Endothelial cell of umbilical vein (primary cell): ENCODE results near the gene CCDC187. TPM values are rescaled to one million over a fixed set of nuclear protein-coding genes. Genes with fewer than 3 reads are reported as not detected.

Experiments used
- BruUV-seq: library from RNA; stranded (reverse); fragments of 400-500 nt; replicated peaks from 2 replicates; lab custom pipeline; 2021; lab: Mats Ljungman, UMichigan
- CTCF ChIA-PET: fragments of 300-600, 350-600 bp; sonication (Branson Sonifier 250); formaldehyde crosslinking; loops from one replicate; lab custom pipeline; 2021; ENCODE audit warnings: antibody characterized with exemption, inconsistent platforms; lab: Charles Lee
- POLR2A ChIA-PET: fragments of 300-600, 350-600 bp; sonication (Branson Sonifier 250); formaldehyde crosslinking; loops from one replicate; lab custom pipeline; 2021; ENCODE audit warnings: antibody characterized with exemption, inconsistent platforms; lab: Charles Lee
- DNase-seq: peaks from one replicate; pipeline ENCODE4 v3.0.0-alpha.2; 2011; ENCODE audit warnings: low read depth, low spot score
- FAIRE-seq: peaks from 2 replicates; lab custom pipeline; 2011; peaks lifted over from hg19 to GRCh38; lab: Jason Lieb, UNC
- H2AFZ ChIP-seq: 2 replicates; pipeline ENCODE4 v1.6.0; 2012; ENCODE audit warnings: low read depth, low read length, control low read depth, inconsistent platforms
- H3K27ac ChIP-seq: 2 replicates; pipeline ENCODE4 v1.5.1; 2011; ENCODE audit warnings: low read depth, mild to moderate bottlenecking, control low read depth, low read length, moderate library complexity; ENCODE audit not compliant: insufficient read depth
- H3K27me3 ChIP-seq, 2 experiments: 2 replicates each; pipeline versions ENCODE4 v1.6.0 to v1.6.1; 2011; ENCODE audit warnings: low read length in 2 of 2, mixed read lengths in 1 of 2; ENCODE audit not compliant: control insufficient read depth in 2 of 2, insufficient read depth in 2 of 2
- H3K36me3 ChIP-seq, 2 experiments: 2 replicates in 1 of 2; 3 replicates in 1 of 2; pipeline ENCODE4 v1.5.1; 2011; ENCODE audit warnings: low read length in 2 of 2, mild to moderate bottlenecking in 1 of 2, moderate library complexity in 1 of 2; ENCODE audit not compliant: control insufficient read depth in 2 of 2, insufficient read depth in 2 of 2; ENCODE audit errors: extremely low read depth in 1 of 2
- H3K4me1 ChIP-seq: 3 replicates; pipeline ENCODE4 v1.5.1; 2011; ENCODE audit warnings: mild to moderate bottlenecking, low read length; ENCODE audit not compliant: control insufficient read depth, insufficient read depth; ENCODE audit errors: extremely low read depth
- H3K4me2 ChIP-seq: 2 replicates; pipeline ENCODE4 v1.6.1; 2011; ENCODE audit warnings: low read length, control low read depth, mixed read lengths; ENCODE audit not compliant: insufficient read depth
- H3K4me3 ChIP-seq, 3 experiments: fragments of 200-600 bp in 1 of 3; sonication (generic), shearing (Covaris generic) in 1 of 3; replicated peaks in 1 of 3; 2 replicates each; pipeline ENCODE4 v1.5.1; 2011 to 2016; ENCODE audit warnings: control low read depth in 3 of 3, low read length in 3 of 3, mild to moderate bottlenecking in 2 of 3, inconsistent platforms in 1 of 3, low read depth in 1 of 3, moderate library complexity in 1 of 3; ENCODE audit not compliant: insufficient read depth in 1 of 3
- H3K79me2 ChIP-seq: 2 replicates; pipeline ENCODE4 v1.6.0; 2012; ENCODE audit warnings: low read length, inconsistent platforms; ENCODE audit not compliant: control insufficient read depth, insufficient read depth
- H3K9ac ChIP-seq: replicated peaks from 2 replicates; pipeline ENCODE3; 2011; ENCODE audit warnings: low read length, control low read depth; ENCODE audit not compliant: insufficient read depth; ENCODE audit errors: extremely low read depth
- H3K9me1 ChIP-seq: replicated peaks from 3 replicates; pipeline ENCODE4 v1.6.0; 2011; ENCODE audit warnings: mild to moderate bottlenecking, low read length; ENCODE audit not compliant: control insufficient read depth, insufficient read depth; ENCODE audit errors: extremely low read depth
- H3K9me3 ChIP-seq: replicated peaks from 2 replicates; pipeline ENCODE4 v1.5.1; 2012; ENCODE audit warnings: low read length, inconsistent platforms; ENCODE audit not compliant: control insufficient read depth, insufficient read depth
- H4K20me1 ChIP-seq: replicated peaks from 2 replicates; pipeline ENCODE3; 2011; ENCODE audit warnings: mild to moderate bottlenecking, low read length; ENCODE audit not compliant: control insufficient read depth, insufficient read depth; ENCODE audit errors: extremely low read depth
- EZH2 ChIP-seq: IDR thresholded peaks from 2 replicates; pipeline ENCODE4 v1.6.1; 2012; ENCODE audit warnings: borderline replicate concordance, low read depth, mild to moderate bottlenecking, moderate library complexity, low read length, inconsistent platforms; ENCODE audit not compliant: severe bottlenecking
- FOS ChIP-seq: IDR thresholded peaks from 2 replicates; pipeline ENCODE4 v1.6.1; 2011; ENCODE audit warnings: mild to moderate bottlenecking, low read length, moderate library complexity, borderline replicate concordance; ENCODE audit not compliant: insufficient read depth
- GATA2 ChIP-seq: IDR thresholded peaks from 2 replicates; pipeline ENCODE4 v1.7.0; 2011; ENCODE audit warnings: low read depth, mild to moderate bottlenecking, moderate library complexity, mixed read lengths, low read length; ENCODE audit not compliant: insufficient read length, insufficient read depth
- JUN ChIP-seq: IDR thresholded peaks from 2 replicates; pipeline ENCODE4 v1.6.1; 2011; ENCODE audit warnings: borderline replicate concordance, low read depth; ENCODE audit not compliant: insufficient read length, insufficient read depth
- MYC ChIP-seq: IDR thresholded peaks from one replicate; pipeline ENCODE4 v1.6.1; 2011; ENCODE audit warnings: mild to moderate bottlenecking, low read depth, low read length
- POLR2A ChIP-seq: IDR thresholded peaks from 2 replicates; pipeline ENCODE4 v1.6.1; 2012; ENCODE audit warnings: low read depth, mild to moderate bottlenecking, control low read depth, low read length
- POLR2AphosphoS5 ChIP-seq: IDR thresholded peaks from 2 replicates; pipeline ENCODE4 v1.6.1; 2012; ENCODE audit warnings: low read depth, mild to moderate bottlenecking, control low read depth, low read length, moderate library complexity; ENCODE audit not compliant: insufficient read depth
- dilution Hi-C: fragments of 300-500 bp; cut with MboI; formaldehyde crosslinking; loops from one replicate; pipeline ENCODE4 v1.15.0; 2019; ENCODE audit warnings: low sequenced_read_pairs; ENCODE audit not compliant: extremely low pct_ligation_motif_present
- intact Hi-C: fragments of 100-400 bp; cut with micrococcal nuclease; formaldehyde crosslinking; loops from one replicate; pipeline ENCODE4 v1.10.0; 2022
- polyA plus RNA-seq, 4 experiments: library from polyadenylated mRNA; depleted of rRNA in 3 of 4; stranded (reverse) in 3 of 4; unstranded in 1 of 4; fragments of >200 nt; gene quantifications; 2 replicates each; pipeline versions ENCODE4 v1.2.1 to v1.2.3, GENCODE V29; 2011 to 2012; ENCODE audit warnings: missing spikeins in 1 of 4
- total RNA-seq: library from RNA; stranded (reverse); gene quantifications from 2 replicates; pipeline ENCODE4 v1.2.3, GENCODE V29; 2021
- TF ChIP-seq, protein P1 (sequence below): IDR thresholded peaks from 2 replicates; pipeline ENCODE4 v1.6.1; 2011; ENCODE audit not compliant: insufficient read depth, insufficient read length
- TF ChIP-seq, protein P2 (sequence below), 2 donors: IDR thresholded peaks; 1 replicate in 1 of 2; 2 replicates in 1 of 2; pipeline ENCODE4 v1.5.1; 2011; ENCODE audit warnings: low read length in 2 of 2, mild to moderate bottlenecking in 2 of 2, moderate library complexity in 2 of 2, control low read depth in 1 of 2, inconsistent platforms in 1 of 2, low read depth in 1 of 2; ENCODE audit not compliant: insufficient read depth in 1 of 2; ENCODE audit errors: extremely low read depth in 1 of 2

Gene CCDC187
- total and polyA plus RNA-seq, 2 donors (not counting 3 experiments of a cell fraction or from before 2014, with no cell fraction given), result not detected

DNA sequence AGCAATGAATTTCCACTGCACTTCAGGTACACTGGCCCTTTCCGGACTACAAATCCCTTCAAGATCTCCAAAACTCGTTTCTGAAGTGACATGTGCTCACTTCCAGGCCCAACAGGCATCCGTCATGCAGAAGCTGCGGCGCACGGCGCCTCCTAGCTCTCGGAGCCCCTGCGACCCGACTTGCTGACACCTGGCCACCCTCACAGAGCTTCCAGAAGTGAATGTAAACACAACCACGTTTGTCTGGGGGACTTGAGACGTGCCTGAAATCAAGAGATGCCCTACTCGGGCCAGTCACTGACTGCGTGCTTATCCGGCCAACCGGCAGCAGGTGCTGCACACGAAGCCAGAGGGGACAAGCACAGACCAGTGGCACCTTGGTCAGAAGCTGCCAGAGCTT, 94.1 kb downstream of the CCDC187 start:
- H3K4me2 ChIP-seq, result no peak overlapping the region
- no peak for DNase-seq
- no peaks in the 10 kb centered on the region for H3K4me1 ChIP-seq
- no peak for FAIRE-seq
- CTCF ChIA-PET, result no interaction called here
- H3K27me3 ChIP-seq, result peaks cover 0 to 1% of the 10 kb centered on the region in 2 experiments
- no peaks in the 10 kb centered on the region for H3K9me3 ChIP-seq
- no peaks in the 10 kb centered on the region for H3K9me1 ChIP-seq
- H3K4me3 ChIP-seq, result no peak overlapping the region
- no peak overlapping the region for H3K27ac ChIP-seq
- BruUV-seq, result no TSS peak
- no peaks in the 10 kb centered on the region for H4K20me1 ChIP-seq
- TF ChIP-seq GATA2 (no peak), JUN (no peak)
- POLR2A ChIA-PET, result no interaction called here
- dilution Hi-C loops (no loop called here), intact Hi-C loops (loop anchor here (10.0 kb wide), 1 partner anchor 55 kb away; no protein-coding TSS in a partner anchor)
- no peak overlapping the region for H3K9ac ChIP-seq
- H3K36me3 ChIP-seq, result no peaks in the 10 kb centered on the region
- H3K79me2 ChIP-seq, result no peaks in the 10 kb centered on the region
- H2AFZ ChIP-seq, result no peak overlapping the region

DNA sequence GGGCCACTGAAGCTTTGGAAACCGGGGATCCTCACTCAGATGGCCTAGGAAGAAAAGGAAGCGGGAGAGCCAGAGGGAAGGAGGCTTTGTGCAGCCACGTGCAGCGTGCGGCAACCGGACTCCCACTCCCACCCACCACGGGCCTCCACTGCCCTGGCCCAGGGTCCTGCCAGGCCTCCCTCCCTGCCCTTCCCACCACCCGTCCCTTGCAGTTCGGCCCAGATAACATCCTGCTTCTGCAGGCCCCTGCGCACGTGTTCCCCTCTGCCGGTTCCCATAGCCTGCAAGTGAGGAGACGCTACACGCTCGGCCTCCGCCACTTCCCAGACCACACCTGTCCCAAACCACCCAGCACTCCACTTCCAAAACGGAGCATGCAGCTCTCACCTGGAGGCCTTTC, 94.7 kb downstream of the CCDC187 start:
- H3K36me3 ChIP-seq, result no peaks in the 10 kb centered on the region
- H3K4me3 ChIP-seq, result no peak overlapping the region
- dilution Hi-C loops, result no loop called here
- peaks cover 2 to 7% of the 10 kb centered on the region in 2 experiments for H3K27me3 ChIP-seq
- intact Hi-C loops, result loop anchor here (10.0 kb wide), 1 partner anchor 54 kb away; no protein-coding TSS in a partner anchor
- DNase-seq, result no peak
- H3K27ac ChIP-seq, result no peak overlapping the region
- ChIA-PET CTCF (interaction anchor here (1.2 kb wide), 1 partner anchor 16 kb away, joined by 3 read pairs; no protein-coding TSS in a partner anchor), POLR2A (no interaction called here)
- no peak overlapping the region for H3K9ac ChIP-seq
- H4K20me1 ChIP-seq, result no peaks in the 10 kb centered on the region
- no TSS peak for BruUV-seq
- TF ChIP-seq, protein P1, sequence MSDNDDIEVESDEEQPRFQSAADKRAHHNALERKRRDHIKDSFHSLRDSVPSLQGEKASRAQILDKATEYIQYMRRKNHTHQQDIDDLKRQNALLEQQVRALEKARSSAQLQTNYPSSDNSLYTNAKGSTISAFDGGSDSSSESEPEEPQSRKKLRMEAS, result no peak
- TF ChIP-seq EZH2 (no peak), FOS (no peak), GATA2 (no peak), POLR2AphosphoS5 (no peak), JUN (no peak), MYC (no peak), POLR2A (no peak)
- TF ChIP-seq, protein P2, sequence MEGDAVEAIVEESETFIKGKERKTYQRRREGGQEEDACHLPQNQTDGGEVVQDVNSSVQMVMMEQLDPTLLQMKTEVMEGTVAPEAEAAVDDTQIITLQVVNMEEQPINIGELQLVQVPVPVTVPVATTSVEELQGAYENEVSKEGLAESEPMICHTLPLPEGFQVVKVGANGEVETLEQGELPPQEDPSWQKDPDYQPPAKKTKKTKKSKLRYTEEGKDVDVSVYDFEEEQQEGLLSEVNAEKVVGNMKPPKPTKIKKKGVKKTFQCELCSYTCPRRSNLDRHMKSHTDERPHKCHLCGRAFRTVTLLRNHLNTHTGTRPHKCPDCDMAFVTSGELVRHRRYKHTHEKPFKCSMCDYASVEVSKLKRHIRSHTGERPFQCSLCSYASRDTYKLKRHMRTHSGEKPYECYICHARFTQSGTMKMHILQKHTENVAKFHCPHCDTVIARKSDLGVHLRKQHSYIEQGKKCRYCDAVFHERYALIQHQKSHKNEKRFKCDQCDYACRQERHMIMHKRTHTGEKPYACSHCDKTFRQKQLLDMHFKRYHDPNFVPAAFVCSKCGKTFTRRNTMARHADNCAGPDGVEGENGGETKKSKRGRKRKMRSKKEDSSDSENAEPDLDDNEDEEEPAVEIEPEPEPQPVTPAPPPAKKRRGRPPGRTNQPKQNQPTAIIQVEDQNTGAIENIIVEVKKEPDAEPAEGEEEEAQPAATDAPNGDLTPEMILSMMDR (IDR thresholded peaks at IDR 0.05; ENCODE audit: extremely low read depth in 1 of 2, insufficient read depth in 1 of 2, low read depth in 1 of 2, low read length in 2 of 2), result no peak
- no peaks in the 10 kb centered on the region for H3K9me3 ChIP-seq
- no peak for FAIRE-seq
- no peaks in the 10 kb centered on the region for H3K79me2 ChIP-seq
- H2AFZ ChIP-seq, result no peak overlapping the region
- H3K4me1 ChIP-seq, result no peaks in the 10 kb centered on the region
- no peak overlapping the region for H3K4me2 ChIP-seq
- no peaks in the 10 kb centered on the region for H3K9me1 ChIP-seq
